GM12891 (cell line): ENCODE results near the gene NFATC4.

Source experiments
- POLR2A ChIP-seq: IDR thresholded peaks from 2 replicates; pipeline ENCODE4 v1.6.1; 2011; ENCODE audit warnings: low read depth, low read length, control low read depth
- POLR2AphosphoS5 ChIP-seq: IDR thresholded peaks from 2 replicates; pipeline ENCODE4 v1.6.1; 2011; ENCODE audit warnings: low read depth, low read length, control low read depth

DNA sequence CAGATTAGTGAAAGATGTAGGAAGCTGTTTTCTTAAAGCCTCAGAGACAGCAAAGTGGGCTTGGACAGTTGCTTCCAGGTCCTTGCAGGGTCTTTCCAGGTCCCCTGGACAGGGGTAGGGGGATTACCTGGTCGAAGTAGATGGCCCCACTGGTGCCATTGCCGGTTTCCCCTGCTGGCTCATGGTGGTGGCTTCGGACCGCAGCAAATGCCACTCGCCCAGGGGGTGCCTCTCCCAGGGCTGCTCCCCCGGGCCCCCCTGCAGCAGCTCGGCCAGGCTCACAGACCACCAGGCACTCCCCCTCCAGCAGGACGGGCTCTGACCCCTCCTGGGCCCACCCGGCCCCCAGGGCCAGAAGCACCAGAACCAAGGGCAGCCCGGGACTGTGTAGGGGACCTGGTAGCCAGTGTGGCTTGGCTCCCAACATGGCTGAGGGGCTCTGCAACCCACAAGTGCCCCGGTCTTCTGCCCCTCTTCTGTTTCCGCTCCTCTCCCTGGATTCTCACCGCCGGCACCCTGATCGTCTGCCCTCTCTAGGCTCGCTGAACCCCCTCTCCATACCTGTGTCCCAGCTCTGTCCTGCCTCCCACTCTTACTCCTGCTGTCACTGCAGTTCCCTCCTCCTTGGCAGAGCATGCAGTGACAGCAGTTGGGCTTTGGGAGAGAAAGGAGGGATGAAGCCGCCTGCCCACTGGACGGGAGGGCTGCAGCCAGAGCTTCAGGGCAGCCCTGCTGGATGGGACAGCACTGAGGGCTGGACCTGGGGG is 60.8 kb downstream of the NFATC4 start:
- TF ChIP-seq POLR2A (no peak), POLR2AphosphoS5 (no peak)
